KOPT-K1 (cell line): ENCODE data around the gene ITGAL.
"Not testable (repeated sequence)": the region's sequence is repeated elsewhere in the genome, so short reads cannot be mapped to it uniquely, and the experiment has no call there.

ENCODE experiments used
- H3K27ac ChIP-seq: fragments of 200-600 bp; sonication (generic); 2 replicates; pipeline ENCODE4 v1.5.1; 2016; ENCODE audit warnings: antibody characterized with exemption, mild to moderate bottlenecking, low read depth, low read length; ENCODE audit not compliant: poor library complexity, severe bottlenecking
- H3K36me3 ChIP-seq: fragments of 200-600 bp; sonication (generic); 2 replicates; pipeline ENCODE4 v1.5.1; 2017; ENCODE audit warnings: antibody characterized with exemption, mild to moderate bottlenecking, low read length, moderate library complexity; ENCODE audit not compliant: insufficient read depth
- H3K9me3 ChIP-seq: fragments of 200-600 bp; sonication (generic); 2 replicates; pipeline ENCODE4 v1.5.1; 2017; ENCODE audit warnings: antibody characterized with exemption, low read length, mild to moderate bottlenecking; ENCODE audit not compliant: insufficient read depth, poor library complexity, severe bottlenecking

ITGAL gene

DNA sequence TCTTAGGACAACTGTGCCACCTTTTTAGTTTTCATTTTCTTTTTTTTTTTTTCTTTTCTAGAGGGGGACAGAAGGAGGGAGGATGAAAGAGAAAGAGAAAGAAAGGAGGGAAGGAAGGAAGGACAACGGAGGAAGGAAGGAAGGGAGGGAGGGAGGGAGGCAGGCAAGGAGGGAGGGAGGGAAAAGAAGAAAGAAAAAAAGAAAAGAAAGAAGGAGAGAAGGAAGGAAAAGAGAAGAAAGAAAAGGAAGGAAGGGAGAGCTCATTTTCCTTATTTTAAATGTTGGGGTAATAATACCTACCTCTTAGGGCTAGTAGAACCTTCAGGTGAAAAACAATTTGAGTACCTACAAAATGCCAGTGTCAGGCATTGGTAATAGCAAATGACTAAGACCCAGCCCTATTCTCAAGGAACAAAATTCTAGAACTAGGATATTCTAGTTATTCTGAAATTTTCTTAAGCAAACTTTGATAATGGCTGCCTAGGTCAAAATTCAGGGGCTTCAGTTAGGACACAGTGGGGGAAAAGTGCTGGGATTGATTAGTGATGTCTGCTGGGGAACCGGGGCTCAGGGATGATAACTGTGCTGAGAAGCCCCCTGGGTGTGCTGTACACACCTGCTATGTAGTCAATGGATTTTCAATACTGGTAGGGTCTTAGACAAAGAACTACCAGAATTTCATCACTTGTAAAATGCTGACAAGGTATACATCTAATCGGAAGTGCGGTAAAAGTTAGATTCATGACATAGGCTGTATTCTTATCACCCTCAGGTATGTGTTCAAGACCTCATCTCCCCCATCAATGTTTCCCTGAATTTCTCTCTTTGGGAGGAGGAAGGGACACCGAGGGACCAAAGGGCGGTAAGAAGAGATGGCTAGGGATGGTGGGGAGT, 31.1 kb downstream of the ITGAL start:
- Histone ChIP-seq H3K27ac (no peak overlapping the region), H3K9me3 (no peaks in the 10 kb centered on the region), H3K36me3 (peaks cover 75% of the 10 kb centered on the region)

DNA sequence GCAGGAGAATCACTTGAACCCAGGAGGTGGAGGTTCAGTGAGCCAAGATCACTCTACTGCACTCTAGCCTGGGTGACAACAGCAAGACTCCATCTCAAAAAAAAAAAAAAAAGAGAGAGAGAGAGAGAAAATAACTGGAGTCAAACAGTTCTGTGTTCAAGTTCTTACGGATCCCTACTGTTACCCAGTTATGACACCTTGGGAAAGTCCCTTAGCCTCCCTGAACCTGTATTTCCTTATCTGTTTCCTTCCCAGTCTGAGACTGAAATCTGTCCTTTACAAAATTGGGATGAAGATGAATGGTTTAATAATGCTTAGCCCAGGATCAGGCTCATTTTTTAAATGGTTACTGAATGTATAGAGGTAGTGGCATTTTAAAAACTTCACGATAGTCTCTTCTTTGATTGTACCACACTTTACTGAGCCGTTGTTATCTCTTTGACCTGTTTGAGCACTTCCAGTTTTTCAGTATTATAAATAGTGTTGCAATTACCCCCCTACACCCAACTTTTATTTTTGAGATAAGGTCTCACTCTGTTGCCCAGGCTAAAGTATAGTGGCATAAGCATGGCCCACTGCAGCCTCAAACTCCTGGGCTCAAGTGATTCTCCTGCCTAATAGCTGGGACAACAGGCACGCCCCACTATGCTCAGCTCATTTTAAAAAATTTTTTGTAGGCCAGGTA, 36.7 kb downstream of the ITGAL start:
- Histone ChIP-seq H3K9me3 (no peaks in the 10 kb centered on the region), H3K27ac (no peak overlapping the region), H3K36me3 (peaks cover 90% of the 10 kb centered on the region)

DNA sequence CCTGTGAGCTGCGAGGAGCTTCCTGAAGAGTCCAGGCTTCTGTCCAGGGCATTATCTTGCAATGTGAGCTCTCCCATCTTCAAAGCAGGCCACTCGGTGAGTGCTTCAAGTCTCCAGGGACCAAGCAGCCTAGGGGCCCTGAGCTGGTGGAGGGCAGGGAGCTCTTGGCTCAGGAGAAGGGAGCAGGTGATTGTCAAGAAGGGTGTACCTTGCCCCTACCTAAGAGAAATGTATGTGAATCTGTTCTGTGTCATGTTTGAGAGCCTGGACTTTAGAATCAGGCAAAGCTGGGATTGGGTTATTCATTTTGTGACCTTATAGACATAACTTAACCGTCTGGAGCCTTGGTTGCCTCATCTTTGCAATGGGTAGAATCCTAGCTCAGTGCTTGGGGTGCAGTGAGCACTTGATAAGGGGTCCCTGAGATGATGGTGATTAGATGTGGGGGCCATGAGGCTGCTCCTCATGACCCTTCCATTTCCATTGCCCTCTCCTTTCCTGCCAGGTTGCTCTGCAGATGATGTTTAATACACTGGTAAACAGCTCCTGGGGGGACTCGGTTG, 37.9 kb downstream of the ITGAL start:
- H3K9me3 ChIP-seq = no peaks in the 10 kb centered on the region

DNA sequence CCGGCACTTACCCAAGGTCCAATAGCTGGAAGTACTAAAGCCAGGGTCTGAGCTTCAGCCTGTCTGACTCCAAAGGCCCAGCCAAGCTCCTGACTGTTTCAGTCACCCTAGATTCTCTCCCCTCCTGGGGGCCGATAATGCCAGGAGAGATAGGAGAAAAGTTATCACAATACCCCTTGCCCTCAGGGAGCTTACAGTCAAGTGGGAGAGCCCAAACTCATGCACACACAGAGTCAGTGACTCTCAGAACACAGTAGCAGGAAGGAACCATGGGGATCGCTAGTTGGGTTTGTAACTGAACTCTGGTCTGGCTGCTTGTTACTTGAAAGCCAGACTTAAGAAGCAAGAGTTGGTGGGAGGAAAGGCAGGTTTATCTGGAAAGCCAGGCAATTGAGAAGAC, 39.0 kb downstream of the ITGAL start:
- Histone ChIP-seq H3K36me3 (peaks cover 93% of the 10 kb centered on the region), H3K27ac (no peak overlapping the region), H3K9me3 (no peaks in the 10 kb centered on the region)

More for the DNA sequence above, 37.9 kb downstream of the ITGAL start:
- Histone ChIP-seq H3K36me3 (peaks cover 90% of the 10 kb centered on the region), H3K27ac (no peak overlapping the region)

DNA sequence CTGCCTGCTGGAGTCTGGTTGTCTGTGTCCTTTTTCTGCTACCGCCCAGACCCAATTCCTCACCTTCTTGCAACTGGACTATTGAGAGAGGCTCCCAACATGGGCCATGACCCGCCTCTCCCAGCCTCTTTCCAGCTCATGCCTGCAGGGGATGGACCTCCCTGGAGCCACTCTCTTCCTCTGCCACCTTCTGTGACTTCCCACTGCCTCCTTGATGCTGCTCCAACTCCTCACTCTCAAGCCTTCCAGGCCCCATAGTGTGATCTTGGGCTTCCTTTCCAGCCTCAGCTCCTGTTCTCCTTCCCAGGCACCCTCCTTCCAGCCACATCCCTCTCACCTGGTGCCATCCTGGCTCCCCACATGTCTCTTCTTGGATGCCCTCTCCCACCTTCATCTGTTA, 42.7 kb downstream of the ITGAL start:
- H3K36me3 ChIP-seq = peaks cover 99% of the 10 kb centered on the region
- no peaks in the 10 kb centered on the region for H3K9me3 ChIP-seq
- H3K27ac ChIP-seq = no peak overlapping the region

DNA sequence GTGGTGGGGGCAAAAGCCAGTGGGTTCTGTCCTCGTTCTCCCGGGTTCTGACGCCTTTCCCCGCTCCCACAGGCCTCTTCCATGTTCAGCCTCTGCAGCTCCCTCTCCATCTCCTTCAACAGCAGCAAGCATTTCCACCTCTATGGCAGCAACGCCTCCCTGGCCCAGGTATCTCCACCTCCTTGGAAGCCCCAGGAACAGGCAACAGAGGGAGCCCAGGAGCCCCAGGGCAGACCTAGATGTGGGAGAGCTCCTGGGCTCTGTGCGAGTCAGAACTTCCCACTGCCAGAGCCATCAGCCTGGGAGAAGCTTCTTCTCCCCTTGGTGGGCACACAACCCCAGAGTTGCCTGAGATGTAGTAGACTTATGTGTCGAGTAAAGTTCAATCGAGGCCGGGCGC, 46.0 kb downstream of the ITGAL start:
- Histone ChIP-seq H3K9me3 (no peaks in the 10 kb centered on the region), H3K27ac (peak overlapping the region; percentile 21), H3K36me3 (peaks cover 84% of the 10 kb centered on the region)

DNA sequence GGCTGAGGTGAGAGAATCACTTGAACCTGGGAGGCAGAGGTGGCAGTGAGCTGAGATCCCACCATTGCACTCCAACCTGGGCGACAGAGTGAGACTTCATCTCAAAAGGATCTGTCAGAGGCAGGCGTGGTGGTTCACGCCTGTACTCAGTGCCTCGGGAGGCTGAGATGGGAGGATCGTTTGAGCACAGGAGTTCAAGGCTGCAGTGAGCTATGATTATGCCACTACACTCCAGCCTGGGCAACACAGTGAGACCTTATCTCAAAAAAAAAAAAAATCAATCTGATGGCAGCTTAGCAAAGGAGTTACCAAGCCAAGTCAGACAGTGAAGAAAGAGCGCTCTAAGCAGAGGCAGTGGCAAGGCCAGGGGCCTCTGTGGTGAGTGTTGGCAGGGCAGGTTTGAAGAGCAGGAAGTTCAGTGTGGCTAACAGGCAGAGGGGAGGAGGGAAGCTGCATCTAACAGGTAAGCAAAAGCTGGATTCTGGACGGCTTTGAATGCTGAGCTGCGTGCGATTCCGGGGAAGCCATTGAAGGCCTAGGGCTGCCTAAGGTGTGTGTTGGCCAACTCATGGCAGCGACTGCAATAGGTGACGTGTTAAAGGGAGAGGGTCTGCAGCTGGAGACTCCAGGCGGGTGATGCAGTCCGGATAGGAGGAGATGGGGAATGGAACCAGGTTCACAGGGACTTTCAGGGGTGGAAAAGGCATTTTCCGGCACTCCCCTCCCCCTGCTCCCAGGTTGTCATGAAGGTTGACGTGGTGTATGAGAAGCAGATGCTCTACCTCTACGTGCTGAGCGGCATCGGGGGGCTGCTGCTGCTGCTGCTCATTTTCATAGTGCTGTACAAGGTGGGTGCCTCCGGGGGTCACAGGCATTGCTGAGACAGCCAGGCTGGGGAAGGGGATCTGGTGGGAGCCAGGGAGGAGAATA, 46.8 kb downstream of the ITGAL start:
- Histone ChIP-seq H3K27ac (peak overlapping the region; percentile 21), H3K9me3 (no peaks in the 10 kb centered on the region), H3K36me3 (peaks cover 76% of the 10 kb centered on the region)

DNA sequence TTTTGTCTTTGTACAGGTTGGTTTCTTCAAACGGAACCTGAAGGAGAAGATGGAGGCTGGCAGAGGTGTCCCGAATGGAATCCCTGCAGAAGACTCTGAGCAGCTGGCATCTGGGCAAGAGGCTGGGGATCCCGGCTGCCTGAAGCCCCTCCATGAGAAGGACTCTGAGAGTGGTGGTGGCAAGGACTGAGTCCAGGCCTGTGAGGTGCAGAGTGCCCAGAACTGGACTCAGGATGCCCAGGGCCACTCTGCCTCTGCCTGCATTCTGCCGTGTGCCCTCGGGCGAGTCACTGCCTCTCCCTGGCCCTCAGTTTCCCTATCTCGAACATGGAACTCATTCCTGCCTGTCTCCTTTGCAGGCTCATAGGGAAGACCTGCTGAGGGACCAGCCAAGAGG, 48.9 kb downstream of the ITGAL start:
- H3K27ac ChIP-seq = no peak overlapping the region
- H3K9me3 ChIP-seq = no peaks in the 10 kb centered on the region
- H3K36me3 ChIP-seq = peaks cover 55% of the 10 kb centered on the region

DNA sequence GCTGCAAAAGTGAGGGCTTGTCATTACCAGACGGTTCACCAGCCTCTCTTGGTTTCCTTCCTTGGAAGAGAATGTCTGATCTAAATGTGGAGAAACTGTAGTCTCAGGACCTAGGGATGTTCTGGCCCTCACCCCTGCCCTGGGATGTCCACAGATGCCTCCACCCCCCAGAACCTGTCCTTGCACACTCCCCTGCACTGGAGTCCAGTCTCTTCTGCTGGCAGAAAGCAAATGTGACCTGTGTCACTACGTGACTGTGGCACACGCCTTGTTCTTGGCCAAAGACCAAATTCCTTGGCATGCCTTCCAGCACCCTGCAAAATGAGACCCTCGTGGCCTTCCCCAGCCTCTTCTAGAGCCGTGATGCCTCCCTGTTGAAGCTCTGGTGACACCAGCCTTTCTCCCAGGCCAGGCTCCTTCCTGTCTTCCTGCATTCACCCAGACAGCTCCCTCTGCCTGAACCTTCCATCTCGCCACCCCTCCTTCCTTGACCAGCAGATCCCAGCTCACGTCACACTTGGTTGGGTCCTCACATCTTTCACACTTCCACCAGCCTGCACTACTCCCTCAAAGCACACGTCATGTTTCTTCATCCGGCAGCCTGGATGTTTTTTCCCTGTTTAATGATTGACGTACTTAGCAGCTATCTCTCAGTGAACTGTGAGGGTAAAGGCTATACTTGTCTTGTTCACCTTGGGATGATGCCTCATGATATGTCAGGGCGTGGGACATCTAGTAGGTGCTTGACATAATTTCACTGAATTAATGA, 49.5 kb downstream of the ITGAL start:
- peaks cover 49% of the 10 kb centered on the region for H3K36me3 ChIP-seq

DNA sequence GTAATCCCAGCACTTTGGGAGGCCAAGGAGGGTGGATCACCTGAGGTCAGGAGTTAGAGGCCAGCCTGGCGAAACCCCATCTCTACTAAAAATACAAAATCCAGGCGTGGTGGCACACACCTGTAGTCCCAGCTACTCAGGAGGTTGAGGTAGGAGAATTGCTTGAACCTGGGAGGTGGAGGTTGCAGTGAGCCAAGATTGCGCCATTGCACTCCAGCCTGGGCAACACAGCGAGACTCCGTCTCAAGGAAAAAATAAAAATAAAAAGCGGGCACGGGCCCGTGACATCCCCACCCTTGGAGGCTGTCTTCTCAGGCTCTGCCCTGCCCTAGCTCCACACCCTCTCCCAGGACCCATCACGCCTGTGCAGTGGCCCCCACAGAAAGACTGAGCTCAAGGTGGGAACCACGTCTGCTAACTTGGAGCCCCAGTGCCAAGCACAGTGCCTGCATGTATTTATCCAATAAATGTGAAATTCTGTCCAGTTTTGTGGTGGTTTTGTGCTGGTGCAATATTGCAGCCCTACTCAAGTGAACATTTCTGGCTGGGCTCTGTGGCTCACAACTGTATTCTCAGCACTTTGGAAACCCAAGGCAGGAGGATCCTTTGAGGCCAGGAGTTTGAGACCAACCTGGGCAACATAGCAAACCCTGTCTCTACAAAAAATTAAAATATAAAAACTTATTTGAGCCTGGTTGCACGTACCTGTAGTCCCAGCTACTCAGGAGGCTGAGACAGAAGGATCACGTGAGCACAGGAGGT, 50.3 kb downstream of the ITGAL start:
- not testable (repeated sequence) for H3K27ac ChIP-seq, H3K9me3 ChIP-seq
- H3K36me3 ChIP-seq = peaks cover 41% of the 10 kb centered on the region

More for the DNA sequence above, 49.5 kb downstream of the ITGAL start:
- Histone ChIP-seq H3K27ac (no peak overlapping the region), H3K9me3 (no peaks in the 10 kb centered on the region)

DNA sequence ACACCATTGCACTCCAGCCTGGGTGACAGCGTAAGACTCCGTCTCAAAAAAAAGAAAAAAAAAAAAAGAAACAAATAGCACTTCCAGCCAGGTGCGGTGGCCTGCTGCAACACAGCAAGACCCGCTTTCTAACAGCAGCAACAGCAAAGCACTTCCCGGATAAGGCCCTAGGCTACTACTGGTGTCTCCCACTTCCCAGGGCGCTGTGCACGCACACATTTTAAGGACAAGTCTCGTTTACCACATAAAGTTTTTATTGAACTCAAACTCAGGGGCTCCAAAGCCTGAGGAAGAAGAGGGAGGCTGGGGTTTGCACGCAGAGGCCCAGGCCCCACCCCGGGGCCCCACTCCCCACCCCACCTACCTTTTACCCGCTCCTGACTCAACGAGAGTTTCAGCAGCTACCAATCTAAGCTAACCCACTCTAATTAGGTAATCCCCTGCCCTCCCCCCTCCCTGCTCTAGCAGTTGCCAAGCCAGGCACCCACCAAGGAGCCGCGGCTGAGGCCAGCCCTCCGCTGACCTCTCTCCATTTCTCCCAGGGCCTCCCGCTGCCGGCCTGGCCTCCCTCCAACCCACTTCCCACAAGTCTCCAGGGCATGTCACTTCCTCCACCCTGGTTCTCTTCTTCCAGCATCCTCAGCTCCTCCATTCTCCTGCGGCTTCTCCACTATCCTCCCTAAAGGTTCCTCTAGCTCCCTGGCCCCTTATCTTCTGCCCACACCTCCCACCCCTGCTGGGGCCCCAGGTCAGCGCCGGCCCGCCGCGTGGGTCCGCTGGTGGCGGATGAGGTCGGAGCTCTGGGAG, 51.4 kb downstream of the ITGAL start:
- Histone ChIP-seq H3K36me3 (peaks cover 30% of the 10 kb centered on the region; the same call in 1 of the 2 replicates), H3K27ac (no peak overlapping the region), H3K9me3 (no peaks in the 10 kb centered on the region)

DNA sequence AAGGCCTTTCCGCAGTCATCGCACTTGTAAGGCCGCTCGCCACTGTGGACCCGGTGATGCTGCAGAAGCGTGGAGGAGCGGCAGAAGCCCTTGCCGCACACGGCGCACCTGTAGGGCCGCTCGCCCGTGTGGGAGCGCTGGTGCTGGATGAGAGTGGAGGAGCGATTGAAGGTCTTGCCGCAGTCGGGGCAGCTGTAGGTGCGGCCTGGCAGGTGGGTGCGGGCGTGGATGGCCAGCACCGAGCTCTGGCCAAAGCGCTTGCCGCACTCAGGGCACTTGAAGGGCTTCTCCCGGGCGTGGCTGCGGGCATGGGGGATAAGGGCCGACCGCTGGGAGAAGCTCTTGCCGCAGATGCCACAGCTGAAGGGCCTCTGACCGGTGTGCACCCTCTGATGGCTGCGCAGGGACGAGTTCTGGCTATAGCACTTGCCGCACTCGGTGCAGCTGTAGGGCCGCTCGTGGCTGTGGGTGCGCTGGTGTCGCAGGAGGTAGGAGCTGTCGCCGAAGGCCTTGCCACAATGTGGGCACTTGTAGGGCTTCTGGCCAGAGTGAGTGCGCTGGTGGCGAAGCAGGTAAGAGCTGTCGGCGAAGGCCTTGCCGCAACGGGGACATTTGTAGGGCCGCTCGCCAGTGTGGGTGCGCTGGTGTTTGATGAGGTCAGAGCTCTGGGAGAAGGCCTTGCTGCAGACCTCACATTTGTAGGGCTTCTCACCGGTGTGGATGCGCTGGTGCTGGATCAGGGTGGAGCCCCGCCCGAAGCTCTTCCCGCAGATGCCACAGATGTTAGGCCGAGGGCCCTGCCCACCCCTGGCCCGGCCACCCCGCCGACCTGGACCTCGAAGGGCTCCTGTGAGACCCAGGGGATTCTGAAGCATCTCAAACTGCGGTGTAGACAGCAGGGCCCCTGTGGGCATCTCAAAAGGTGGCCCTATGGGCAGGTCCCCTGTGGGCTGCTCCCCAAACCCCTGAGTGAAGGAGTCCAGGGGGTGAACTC, 52.3 kb downstream of the ITGAL start:
- Histone ChIP-seq H3K27ac (no peak overlapping the region), H3K36me3 (peaks cover 21% of the 10 kb centered on the region; the same call in 1 of the 2 replicates), H3K9me3 (no peaks in the 10 kb centered on the region)
